ENCODE data around the gene KIF1A. TPM values are rescaled to one million over a fixed set of nuclear protein-coding genes. Genes with fewer than 3 reads are reported as not detected.

The KIF1A gene
- total RNA-seq, 1 donor from 2014 or later: 0.07 TPM

GRCh38 chr2:240769096-240769495 is 50.9 kb downstream of the KIF1A start:
- no peak for DNase-seq (ENCODE audit: low read depth, low spot score)

DNA sequence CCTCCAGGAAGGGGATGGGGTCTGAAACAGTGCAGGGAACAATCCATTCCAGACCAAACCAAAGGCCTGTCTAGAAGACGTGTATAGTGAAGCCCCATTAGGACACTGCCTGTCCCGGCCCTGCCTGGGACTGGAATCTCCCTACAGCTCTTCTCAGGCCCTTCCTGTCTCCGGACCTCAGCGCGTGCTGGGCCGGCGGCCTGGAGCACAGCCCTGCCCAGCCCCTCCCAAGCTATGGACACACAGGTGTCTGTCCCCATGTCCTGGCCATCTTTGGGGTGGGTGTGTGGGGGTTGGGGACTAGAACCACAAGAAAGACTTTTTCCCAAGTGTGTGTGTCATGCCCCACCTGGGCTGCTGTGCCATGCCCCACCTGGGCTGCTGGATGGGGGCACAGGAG is 51.8 kb downstream of the KIF1A start:
- DNase-seq (ENCODE audit: low read depth, low spot score): no peak

DNA sequence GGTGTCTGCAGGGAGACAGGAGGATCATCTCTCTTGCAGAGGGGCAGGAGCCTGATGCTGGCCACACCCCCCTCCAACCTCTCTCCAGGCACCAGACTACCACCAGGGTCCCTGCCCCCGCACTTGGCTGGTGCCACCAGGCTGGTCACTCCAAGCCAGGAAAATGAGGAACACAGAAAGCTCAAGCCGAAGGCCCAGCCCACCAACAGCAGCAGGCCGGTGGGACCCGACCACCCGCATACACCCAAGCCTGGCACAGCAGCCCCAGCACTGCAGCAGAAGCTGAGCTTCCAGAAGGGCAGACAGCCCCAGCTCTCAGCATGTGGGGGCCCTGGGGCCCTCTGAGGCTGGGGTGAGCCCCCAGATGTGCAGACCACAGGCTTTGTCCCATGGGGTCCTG is 52.7 kb downstream of the KIF1A start:
- DNase-seq (ENCODE audit: low read depth, low spot score): no peak

- DNase-seq (ENCODE audit: low read depth, low spot score): no peak
Observed at GRCh38 chr2:240766072-240766471, 53.9 kb downstream of the KIF1A start.

- no peak for DNase-seq (ENCODE audit: low read depth, low spot score)
Observed at GRCh38 chr2:240765007-240765406, 55.0 kb downstream of the KIF1A start.

DNA sequence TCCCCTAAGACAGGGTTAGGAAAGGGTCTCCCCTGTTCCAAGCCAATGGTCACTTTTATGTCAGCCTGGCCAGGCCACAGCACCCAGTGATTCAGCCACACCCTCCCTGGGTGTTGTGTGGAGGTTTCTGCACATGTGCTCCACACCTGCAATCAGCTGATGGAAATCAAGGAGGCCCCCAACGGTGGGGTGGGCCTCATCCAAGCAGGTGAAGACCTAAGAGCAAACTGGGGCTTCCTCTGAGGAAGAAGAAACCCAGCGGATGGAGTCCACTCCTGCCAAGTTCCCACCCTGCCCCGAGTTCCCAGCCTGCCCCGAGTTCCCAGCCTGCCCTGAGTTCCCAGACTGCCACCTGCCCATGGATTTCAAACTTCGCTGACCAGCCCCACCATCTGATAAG is 55.4 kb downstream of the KIF1A start:
- no peak for DNase-seq (ENCODE audit: low read depth, low spot score)

- DNase-seq (ENCODE audit: low read depth, low spot score): no peak
Observed at GRCh38 chr2:240762971-240763370, 57.0 kb downstream of the KIF1A start.

GRCh38 chr2:240762249-240762648 is 57.8 kb downstream of the KIF1A start:
- DNase-seq (ENCODE audit: low read depth, low spot score): no peak

DNA sequence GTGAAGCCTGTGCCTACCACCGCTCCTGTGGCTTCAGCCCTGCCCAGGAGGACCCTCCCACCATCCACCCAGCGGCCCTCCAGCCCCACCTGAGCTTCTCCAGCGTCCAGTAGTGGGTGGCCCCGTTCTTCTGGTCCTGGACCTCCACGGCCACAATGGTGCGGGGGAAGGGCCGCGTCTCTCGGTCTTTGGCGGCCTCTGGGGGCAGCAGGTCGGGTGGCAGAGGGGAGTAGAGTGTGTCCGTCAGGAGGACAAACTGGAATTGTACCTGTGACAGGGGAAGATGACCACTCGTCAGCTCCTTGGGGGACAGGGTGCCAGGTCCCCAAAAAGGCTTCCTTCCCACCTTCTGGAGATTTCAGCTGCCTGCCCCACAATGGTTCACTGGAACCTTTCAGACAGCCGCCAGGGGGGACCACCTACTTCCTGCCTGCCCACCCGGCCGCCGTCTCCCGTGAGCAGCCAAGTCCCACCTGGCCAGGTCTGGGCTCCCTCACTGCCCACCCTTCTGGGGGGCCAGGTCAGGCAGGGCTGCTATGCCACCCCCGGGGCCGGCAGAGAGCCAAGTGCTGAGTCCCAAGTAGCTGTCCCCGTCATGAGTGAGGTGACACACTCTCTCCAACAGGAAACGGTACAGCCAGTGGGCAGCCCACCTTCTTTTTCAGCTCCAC is 59.3 kb downstream of the KIF1A start:
- no peak for DNase-seq (ENCODE audit: low read depth, low spot score)

- no peak for DNase-seq (ENCODE audit: low read depth, low spot score)
Observed at GRCh38 chr2:240760121-240760520, 59.9 kb downstream of the KIF1A start.

- no peak for DNase-seq (ENCODE audit: low read depth, low spot score)
Observed at GRCh38 chr2:240759459-240759858, 60.6 kb downstream of the KIF1A start.

DNA sequence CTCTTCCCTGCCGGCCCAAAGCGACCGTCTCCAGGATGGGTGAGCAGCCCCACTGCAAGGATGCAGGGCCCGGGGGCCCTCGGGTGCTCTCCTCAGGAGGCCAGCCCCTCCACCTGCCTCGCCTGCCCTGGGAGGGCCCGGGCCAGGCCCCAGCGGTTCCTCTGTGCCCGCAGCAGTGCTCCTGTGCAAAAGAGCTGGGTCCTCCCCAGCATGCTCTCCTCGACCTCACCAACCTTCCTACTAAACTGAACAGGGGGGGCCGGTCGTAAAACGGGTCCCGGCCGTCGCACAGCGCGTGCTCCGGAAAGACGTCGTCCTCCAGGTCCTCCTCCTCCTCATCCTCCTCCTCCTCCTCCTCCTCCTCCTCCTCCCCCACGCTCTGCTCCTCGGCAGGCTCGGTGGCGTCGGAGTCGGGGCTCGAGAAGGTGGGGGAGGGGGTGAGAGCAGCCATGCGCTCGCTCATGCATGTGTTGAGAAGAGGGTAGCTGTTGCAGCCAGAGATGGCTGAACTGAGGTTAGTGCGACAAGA is 62.9 kb downstream of the KIF1A start:
- no peak for DNase-seq (ENCODE audit: low read depth, low spot score)

GRCh38 chr2:240752209-240752608 is 67.8 kb downstream of the KIF1A start:
- no peak for DNase-seq (ENCODE audit: low read depth, low spot score)

- DNase-seq (ENCODE audit: low read depth, low spot score): no peak
Observed at GRCh38 chr2:240750409-240750808, 69.6 kb downstream of the KIF1A start.

DNA sequence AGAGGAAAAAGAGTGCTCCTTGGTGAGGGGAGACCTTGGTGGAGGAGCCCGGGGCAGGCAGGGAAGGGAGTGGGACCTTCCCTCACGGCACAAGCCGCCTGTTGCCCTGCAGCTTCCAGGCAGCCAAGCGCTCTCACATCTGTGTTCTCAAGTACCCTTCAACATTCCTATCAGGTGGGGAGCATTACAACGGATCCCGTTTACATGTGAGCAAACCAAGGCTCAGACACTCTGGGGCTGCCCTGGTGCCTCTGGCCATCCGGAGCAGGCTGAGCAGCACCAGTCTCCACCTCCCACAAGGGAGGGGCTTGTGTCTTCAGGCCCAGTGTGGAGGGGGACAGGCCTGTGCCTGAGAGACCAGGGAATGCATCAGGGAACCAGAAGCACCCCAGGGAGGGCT is 70.5 kb downstream of the KIF1A start:
- no peak for DNase-seq (ENCODE audit: low read depth, low spot score)

- DNase-seq (ENCODE audit: low read depth, low spot score): no peak
Observed at GRCh38 chr2:240747256-240747655, 72.8 kb downstream of the KIF1A start.

DNA sequence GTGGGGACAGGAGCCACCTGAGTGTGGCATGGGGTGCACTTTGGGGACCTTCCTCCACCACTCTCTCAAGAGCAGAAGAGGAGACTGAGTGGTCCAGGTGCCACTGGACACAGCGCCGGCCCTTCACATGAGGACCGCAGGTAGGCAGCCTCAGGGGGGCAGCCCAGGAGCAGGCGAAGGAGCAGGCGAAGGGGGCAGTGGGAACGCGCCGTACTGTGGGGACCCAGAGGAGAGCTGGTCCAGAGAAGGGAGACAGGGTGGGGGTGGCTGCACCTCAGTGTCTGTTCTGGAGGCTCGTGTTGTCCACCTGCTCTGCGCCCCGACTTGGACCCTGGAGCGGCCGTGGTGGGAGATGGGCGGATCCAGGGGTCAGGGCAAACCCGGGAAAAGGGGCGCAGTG is 73.3 kb downstream of the KIF1A start:
- DNase-seq (ENCODE audit: low read depth, low spot score): no peak

DNA sequence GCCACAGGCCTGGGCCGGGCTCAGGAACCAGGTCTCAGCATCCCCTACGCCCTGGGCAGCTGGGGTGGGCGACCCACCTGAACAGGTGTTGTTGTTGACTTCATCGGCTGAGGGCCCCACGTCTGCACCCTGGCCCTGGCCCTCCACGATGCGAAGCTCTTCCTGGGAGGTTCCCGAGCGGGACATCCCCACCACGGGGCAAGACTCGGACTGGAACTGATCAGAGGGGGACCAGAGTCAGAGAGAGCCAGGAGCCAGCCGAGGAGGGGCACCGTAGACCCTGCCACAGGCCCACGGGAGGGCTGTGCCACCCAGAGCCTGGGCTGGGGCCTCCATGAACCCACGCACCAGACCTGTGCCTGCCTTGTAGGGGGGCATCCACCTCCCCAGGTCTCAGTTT is 74.1 kb downstream of the KIF1A start:
- DNase-seq (ENCODE audit: low read depth, low spot score): no peak

DNA sequence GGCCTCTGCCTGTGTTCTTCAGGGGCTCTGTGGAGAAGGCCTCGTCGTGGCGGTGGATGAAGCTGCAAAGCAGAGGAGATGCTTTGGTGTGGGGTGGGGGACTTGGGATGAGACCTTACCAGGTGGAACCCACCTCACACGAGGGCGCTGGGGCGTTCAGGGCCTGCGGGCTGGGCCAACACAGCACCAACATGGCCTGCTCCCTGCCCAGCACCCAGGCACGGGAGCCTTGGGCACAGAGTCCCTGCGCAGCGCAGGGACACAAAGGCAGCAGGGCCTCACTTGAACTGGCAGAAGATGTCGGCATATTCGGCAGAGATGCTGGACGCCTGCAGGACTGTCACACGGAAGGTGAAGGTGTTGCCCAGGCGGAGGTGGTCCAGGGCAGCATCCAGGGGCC is 74.6 kb downstream of the KIF1A start:
- DNase-seq (ENCODE audit: low read depth, low spot score): no peak

GRCh38 chr2:240742602-240743095 is 77.4 kb downstream of the KIF1A start:
- DNase-seq (ENCODE audit: low read depth, low spot score): no peak

DNA sequence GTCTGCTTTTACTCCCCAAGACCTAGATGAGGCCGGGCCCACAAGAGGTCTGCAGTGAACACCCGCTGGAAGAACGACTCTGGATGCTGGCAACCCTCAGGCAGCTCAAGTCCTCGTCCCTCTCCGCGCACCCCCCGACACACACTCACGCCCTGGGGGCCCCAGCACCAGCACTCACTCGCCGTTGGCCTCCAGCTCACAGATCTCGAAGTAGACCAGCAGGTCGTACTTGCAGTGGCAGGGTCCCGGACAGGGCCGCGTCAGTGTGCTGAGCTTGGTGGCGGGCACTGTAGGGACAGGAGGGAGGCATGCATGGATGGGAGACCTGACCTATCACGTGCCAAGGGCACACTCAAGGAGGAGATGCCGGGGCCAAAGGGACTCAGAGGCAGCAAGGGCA is 78.9 kb downstream of the KIF1A start:
- no peak for DNase-seq (ENCODE audit: low read depth, low spot score)

GRCh38 chr2:240739797-240740196 is 80.2 kb downstream of the KIF1A start:
- no peak for DNase-seq (ENCODE audit: low read depth, low spot score)

- DNase-seq (ENCODE audit: low read depth, low spot score): no peak
Observed at GRCh38 chr2:240737958-240738357, 82.1 kb downstream of the KIF1A start.

DNA sequence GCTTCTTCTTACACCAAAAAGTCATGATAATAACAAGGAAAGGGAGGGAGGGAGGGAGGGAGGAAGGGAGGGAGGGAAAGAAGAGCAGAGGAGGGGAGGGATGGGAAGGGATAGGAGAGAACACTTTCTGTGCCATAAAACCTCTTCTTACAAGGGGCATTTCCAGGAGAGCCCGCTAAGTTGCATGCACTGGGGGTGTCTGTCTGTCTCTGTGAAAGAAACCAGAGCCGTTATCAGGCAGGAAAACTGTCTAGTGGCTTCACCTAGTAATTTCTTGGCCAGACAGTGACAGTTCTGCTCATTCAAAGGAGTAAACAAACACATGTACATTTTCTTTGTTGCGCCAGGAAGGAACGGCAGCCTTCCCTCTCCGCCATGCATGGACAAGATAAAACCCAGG is 82.5 kb downstream of the KIF1A start:
- DNase-seq (ENCODE audit: low read depth, low spot score): no peak
